PC-3 (cell line): Measurements from ENCODE around the gene DNM1L. TPM values are rescaled to one million over a fixed set of nuclear protein-coding genes. Genes with fewer than 3 reads are reported as not detected.

Source experiments
- ATAC-seq: fragments of 200-7000 bp; cut with Tn5 transposase; 2 replicates; pipeline ENCODE4 v1.9.1; 2020; ENCODE audit warnings: mild to moderate bottlenecking, moderate library complexity
- BruUV-seq: library from RNA; stranded (reverse); fragments of 400-500 nt; replicated peaks from 2 replicates; lab custom pipeline; 2021; lab: Mats Ljungman, UMichigan
- CTCF ChIA-PET: fragments of 300-600 bp; sonication (Branson Sonifier 250); formaldehyde crosslinking; loops from one replicate; lab custom pipeline; 2022; ENCODE audit warnings: antibody characterized with exemption; lab: Charles Lee
- POLR2A ChIA-PET: fragments of 300-600 bp; sonication (Branson Sonifier 250); formaldehyde crosslinking; loops from one replicate; lab custom pipeline; 2022; ENCODE audit warnings: antibody characterized with exemption; ENCODE audit not compliant: unreplicated experiment; lab: Charles Lee
- DNase-seq: peaks from one replicate; pipeline ENCODE4 v3.0.0-alpha.2; 2015
- H2AFZ ChIP-seq: fragments of 300-600 bp; sonication (generic); 2 replicates; pipeline ENCODE4 v1.6.0; 2016; ENCODE audit warnings: antibody characterized with exemption, low read length
- H3F3A ChIP-seq: fragments of 300-600 bp; sonication (generic); one replicate; pipeline ENCODE4 v1.6.0; 2017; ENCODE audit warnings: antibody characterized with exemption, low read length, control low read depth, mild to moderate bottlenecking; ENCODE audit not compliant: unreplicated experiment
- H3K27ac ChIP-seq: fragments of 300-600 bp; sonication (generic); 2 replicates; pipeline ENCODE4 v1.5.1; 2016; ENCODE audit warnings: mild to moderate bottlenecking, low read length
- H3K27me3 ChIP-seq: fragments of 300-600 bp; sonication (generic); 2 replicates; pipeline ENCODE4 v1.6.1; 2016; ENCODE audit warnings: low read length, mixed read lengths
- H3K36me3 ChIP-seq: fragments of 300-600 bp; sonication (generic); 2 replicates; pipeline ENCODE4 v1.6.1; 2016; ENCODE audit warnings: low read depth, mixed run types, low read length, mixed read lengths
- H3K4me1 ChIP-seq: fragments of 300-600 bp; sonication (generic); 2 replicates; pipeline ENCODE4 v1.5.1; 2016; ENCODE audit warnings: low read length; ENCODE audit not compliant: insufficient read depth
- H3K4me2 ChIP-seq: fragments of 300-600 bp; sonication (generic); 2 replicates; pipeline ENCODE4 v1.6.0; 2016; ENCODE audit warnings: low read length
- H3K4me3 ChIP-seq: fragments of 300-600 bp; sonication (generic); 2 replicates; pipeline ENCODE4 v1.5.1; 2016; ENCODE audit warnings: mild to moderate bottlenecking, low read length, mixed read lengths
- H3K79me2 ChIP-seq: fragments of 300-600 bp; sonication (generic); 2 replicates; pipeline ENCODE4 v1.6.1; 2017; ENCODE audit warnings: low read length, mixed read lengths
- H3K9ac ChIP-seq: fragments of 300-600 bp; sonication (generic); 2 replicates; pipeline ENCODE4 v1.6.0; 2016; ENCODE audit warnings: mild to moderate bottlenecking, low read length
- H3K9me2 ChIP-seq: fragments of 300-600 bp; sonication (generic); replicated peaks from 2 replicates; pipeline ENCODE4 v1.6.1; 2016; ENCODE audit warnings: mixed run types, low read length, mixed read lengths
- H3K9me3 ChIP-seq: fragments of 300-600 bp; sonication (generic); 2 replicates; pipeline ENCODE4 v1.6.1; 2016; ENCODE audit warnings: low read length, mixed read lengths
- H4K20me1 ChIP-seq: fragments of 300-600 bp; sonication (generic); 2 replicates; pipeline ENCODE4 v1.6.1; 2016; ENCODE audit warnings: low read length, mixed read lengths
- EZH2 ChIP-seq: fragments of 300-600 bp; sonication (generic); IDR thresholded peaks from one replicate; pipeline ENCODE4 v1.6.1; 2017; ENCODE audit warnings: antibody characterized with exemption, mild to moderate bottlenecking, low read length; ENCODE audit not compliant: unreplicated experiment
- EZH2phosphoT487 ChIP-seq: fragments of 300-600 bp; sonication (generic); IDR thresholded peaks from 2 replicates; pipeline ENCODE4 v1.6.1; 2018; ENCODE audit warnings: mild to moderate bottlenecking, antibody characterized with exemption, low read length, borderline replicate concordance
- intact Hi-C: fragments of 100-400 bp; cut with micrococcal nuclease; formaldehyde crosslinking; loops from 2 replicates; pipeline ENCODE4 v1.9.0; 2023
- total RNA-seq: library from RNA; depleted of rRNA; stranded (reverse); fragments of >200 nt; gene quantifications from 2 replicates; pipeline ENCODE4 v1.2.3, GENCODE V29; 2014
- TF ChIP-seq, protein P1 (sequence below): fragments of 300-600 bp; sonication (generic); conservative IDR thresholded peaks from 2 replicates; pipeline ENCODE4 v1.5.1; 2017; ENCODE audit warnings: antibody characterized with exemption, low read depth, mild to moderate bottlenecking, low read length

Gene DNM1L
- total RNA-seq, 1 experiment from 2014 or later = 38.7 TPM

DNA sequence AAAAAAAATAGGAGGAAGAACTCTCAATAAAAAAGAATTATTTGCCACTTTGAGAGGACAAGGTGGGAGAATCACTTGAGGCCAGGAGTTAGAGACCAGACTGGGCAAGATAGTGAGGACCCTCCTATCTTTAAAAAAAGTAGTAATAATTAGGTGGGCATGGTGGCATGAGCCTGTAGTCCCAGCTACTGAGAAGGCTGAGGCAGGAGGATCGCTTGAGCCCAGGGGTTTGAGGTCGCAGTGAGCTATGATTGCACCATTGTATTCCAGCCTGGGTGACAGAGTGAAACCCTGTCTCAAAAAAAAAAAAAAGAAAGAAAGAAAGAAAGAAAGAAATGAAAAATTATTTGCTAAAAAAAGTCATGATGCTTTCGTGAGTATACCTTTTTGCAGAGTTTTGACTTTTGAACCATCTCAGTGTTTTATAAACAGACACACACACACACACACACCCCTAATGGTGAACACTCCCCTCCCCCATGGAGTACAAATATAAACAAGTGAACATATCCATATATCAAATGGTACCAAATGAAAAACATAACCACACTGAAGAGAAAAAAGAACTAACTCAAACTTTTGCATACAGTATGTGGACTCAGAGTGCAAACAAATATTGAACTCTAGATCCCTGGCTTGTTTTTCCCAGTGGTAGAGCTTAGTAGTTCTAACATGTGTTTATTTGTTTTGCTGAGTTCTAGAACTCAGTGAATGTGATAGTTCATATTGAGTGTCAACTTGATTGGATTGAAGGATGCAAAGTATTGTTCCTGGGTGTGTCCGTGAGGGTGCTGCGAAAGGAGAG is 27.7 kb upstream of the DNM1L start:
- Histone ChIP-seq H4K20me1 (no peaks in the 10 kb centered on the region), H3K9me3 (no peaks in the 10 kb centered on the region), H3K4me2 (peak overlapping the region; percentile 28; the same call in 1 of the 2 replicates), H3K4me1 (peaks cover 11% of the 10 kb centered on the region), H3K27me3 (no peaks in the 10 kb centered on the region), H3K36me3 (no peaks in the 10 kb centered on the region), H3K9ac (no peak overlapping the region), H3F3A (no peaks in the 10 kb centered on the region), H3K9me2 (no peaks in the 10 kb centered on the region), H3K79me2 (no peaks in the 10 kb centered on the region), H3K4me3 (no peak overlapping the region), H3K27ac (no peak overlapping the region), H2AFZ (no peak overlapping the region)
- intact Hi-C loops = loop anchor here (10.0 kb wide), 1 partner anchor 117 kb away; no protein-coding TSS in a partner anchor
- TF ChIP-seq, protein P1, sequence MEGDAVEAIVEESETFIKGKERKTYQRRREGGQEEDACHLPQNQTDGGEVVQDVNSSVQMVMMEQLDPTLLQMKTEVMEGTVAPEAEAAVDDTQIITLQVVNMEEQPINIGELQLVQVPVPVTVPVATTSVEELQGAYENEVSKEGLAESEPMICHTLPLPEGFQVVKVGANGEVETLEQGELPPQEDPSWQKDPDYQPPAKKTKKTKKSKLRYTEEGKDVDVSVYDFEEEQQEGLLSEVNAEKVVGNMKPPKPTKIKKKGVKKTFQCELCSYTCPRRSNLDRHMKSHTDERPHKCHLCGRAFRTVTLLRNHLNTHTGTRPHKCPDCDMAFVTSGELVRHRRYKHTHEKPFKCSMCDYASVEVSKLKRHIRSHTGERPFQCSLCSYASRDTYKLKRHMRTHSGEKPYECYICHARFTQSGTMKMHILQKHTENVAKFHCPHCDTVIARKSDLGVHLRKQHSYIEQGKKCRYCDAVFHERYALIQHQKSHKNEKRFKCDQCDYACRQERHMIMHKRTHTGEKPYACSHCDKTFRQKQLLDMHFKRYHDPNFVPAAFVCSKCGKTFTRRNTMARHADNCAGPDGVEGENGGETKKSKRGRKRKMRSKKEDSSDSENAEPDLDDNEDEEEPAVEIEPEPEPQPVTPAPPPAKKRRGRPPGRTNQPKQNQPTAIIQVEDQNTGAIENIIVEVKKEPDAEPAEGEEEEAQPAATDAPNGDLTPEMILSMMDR = no peak
- TF ChIP-seq EZH2 = no peak
- no peak for TF ChIP-seq EZH2phosphoT487
- ATAC-seq (no peak), DNase-seq (no peak)
- ChIA-PET POLR2A (no interaction called here), CTCF (no interaction called here)
- BruUV-seq = no TSS peak

DNA sequence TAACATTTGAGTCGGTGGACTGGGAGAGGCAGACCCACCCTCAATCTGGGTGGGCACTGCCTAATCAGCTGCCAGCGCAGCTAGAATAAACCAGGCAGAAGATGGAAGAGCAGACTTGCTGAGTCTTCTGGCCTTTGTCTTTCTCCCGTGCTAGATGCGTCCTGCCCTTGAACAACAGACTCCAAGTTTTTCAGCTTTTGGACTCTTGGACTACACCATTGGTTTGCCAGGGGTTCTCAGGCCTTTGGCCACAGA is 27.2 kb upstream of the DNM1L start:
- intact Hi-C loops = loop anchor here (10.0 kb wide), 1 partner anchor 117 kb away; no protein-coding TSS in a partner anchor
- no peak overlapping the region for H2AFZ ChIP-seq
- H3K4me3 ChIP-seq = no peak overlapping the region
- no peak overlapping the region for H3K9ac ChIP-seq
- peaks cover 11% of the 10 kb centered on the region for H3K4me1 ChIP-seq
- H3K4me2 ChIP-seq = no peak overlapping the region
- H3K9me3 ChIP-seq = no peaks in the 10 kb centered on the region
- no peaks in the 10 kb centered on the region for H3K79me2 ChIP-seq
- no peak for TF ChIP-seq EZH2
- TF ChIP-seq, protein P1 = no peak
- TF ChIP-seq EZH2phosphoT487 = no peak
- H3K27ac ChIP-seq = no peak overlapping the region
- ChIA-PET POLR2A (no interaction called here), CTCF (no interaction called here)
- no peaks in the 10 kb centered on the region for H3K36me3 ChIP-seq
- ATAC-seq (no peak), DNase-seq (no peak)
- H3F3A ChIP-seq = no peaks in the 10 kb centered on the region
- BruUV-seq = no TSS peak
- H4K20me1 ChIP-seq = no peaks in the 10 kb centered on the region
- no peaks in the 10 kb centered on the region for H3K9me2 ChIP-seq
- no peaks in the 10 kb centered on the region for H3K27me3 ChIP-seq

DNA sequence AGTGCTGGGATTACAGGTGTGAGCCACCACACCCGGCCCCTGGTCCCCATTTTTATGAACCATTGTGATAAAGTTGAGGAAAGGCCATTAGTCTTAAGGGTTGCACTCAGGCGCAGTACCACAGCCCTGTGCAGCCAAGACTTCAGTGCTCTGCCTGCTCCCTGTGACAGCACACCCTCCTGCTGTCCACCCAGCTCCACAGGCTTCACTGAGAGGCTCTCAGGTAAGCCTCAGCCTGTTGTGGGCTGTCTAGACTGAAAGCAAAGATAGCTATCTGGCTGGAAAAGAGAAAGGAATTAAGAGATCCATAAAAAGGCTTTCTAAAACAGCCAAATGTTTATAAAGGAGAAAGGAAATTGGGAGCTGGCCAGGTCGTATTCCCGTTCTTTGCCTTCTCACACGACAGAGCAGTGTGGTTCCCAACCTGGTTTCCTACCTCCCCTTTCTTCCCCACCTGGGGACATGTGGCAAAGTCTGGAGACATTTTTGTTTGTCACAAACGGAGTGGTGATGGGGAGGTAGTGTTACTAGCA is 19.1 kb upstream of the DNM1L start:
- POLR2A ChIA-PET = no interaction called here
- TF ChIP-seq, protein P1 = no peak
- TF ChIP-seq EZH2phosphoT487 = no peak
- no peak for TF ChIP-seq EZH2
- no peaks in the 10 kb centered on the region for H3K27me3 ChIP-seq
- no peak for DNase-seq
- H2AFZ ChIP-seq = no peak overlapping the region
- H3K36me3 ChIP-seq = no peaks in the 10 kb centered on the region
- no peak overlapping the region for H3K27ac ChIP-seq
- no peaks in the 10 kb centered on the region for H3K9me2 ChIP-seq
- no peaks in the 10 kb centered on the region for H4K20me1 ChIP-seq
- H3F3A ChIP-seq = no peaks in the 10 kb centered on the region
- no peak overlapping the region for H3K4me2 ChIP-seq
- CTCF ChIA-PET = no interaction called here
- H3K4me1 ChIP-seq = no peaks in the 10 kb centered on the region
- no peak; the same call in 1 of the 2 replicates for ATAC-seq
- no TSS peak for BruUV-seq
- no peaks in the 10 kb centered on the region for H3K79me2 ChIP-seq
- intact Hi-C loops = loop anchor here (5.0 to 10.0 kb wide), 2 partner anchors 125 to 293 kb away; no protein-coding TSS in a partner anchor
- H3K4me3 ChIP-seq = no peak overlapping the region
- no peaks in the 10 kb centered on the region for H3K9me3 ChIP-seq
- no peak overlapping the region for H3K9ac ChIP-seq
